NCI-H748 (cell line): Measurements from ENCODE around the gene ATXN1.
"Not testable (repeated sequence)": the region's sequence is repeated elsewhere in the genome, so short reads cannot be mapped to it uniquely, and the experiment has no call there.

Source experiments
- DNase-seq: peaks from one replicate; lab custom pipeline; 2025; ENCODE audit not compliant: unreplicated experiment; lab: John Stamatoyannopoulos, UW

ATXN1 gene

DNA sequence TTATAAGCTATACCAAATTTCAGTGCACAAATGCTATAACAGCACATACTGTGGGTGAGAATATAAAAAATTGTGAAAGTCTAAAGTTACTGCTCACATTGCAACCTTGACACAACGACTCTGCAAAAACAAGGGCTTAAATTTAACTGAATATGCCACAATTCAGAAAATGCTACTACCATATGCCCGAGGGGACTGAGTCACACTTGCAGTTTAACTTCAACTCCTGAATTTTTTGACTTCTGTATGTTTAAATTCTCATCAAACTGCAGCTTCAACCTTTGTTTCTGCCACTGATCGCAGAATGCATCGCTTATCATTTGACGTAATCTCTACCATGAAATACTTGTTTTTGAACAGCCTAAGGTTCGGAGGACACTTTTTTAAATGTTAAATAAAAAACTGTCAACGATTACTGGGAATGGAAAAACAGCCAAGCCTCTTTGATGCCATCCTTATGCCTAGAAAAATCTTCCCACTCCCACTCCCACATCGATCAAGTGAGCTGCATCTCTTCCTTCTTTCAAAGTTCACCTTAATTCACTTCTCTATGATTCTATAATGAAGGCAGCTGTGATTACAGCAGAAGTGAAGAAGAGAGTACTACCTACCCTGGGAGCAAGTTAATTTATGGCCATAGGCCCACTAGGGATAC lies 136.5 kb downstream of the ATXN1 start:
- DNase-seq = peak; percentile 49

DNA sequence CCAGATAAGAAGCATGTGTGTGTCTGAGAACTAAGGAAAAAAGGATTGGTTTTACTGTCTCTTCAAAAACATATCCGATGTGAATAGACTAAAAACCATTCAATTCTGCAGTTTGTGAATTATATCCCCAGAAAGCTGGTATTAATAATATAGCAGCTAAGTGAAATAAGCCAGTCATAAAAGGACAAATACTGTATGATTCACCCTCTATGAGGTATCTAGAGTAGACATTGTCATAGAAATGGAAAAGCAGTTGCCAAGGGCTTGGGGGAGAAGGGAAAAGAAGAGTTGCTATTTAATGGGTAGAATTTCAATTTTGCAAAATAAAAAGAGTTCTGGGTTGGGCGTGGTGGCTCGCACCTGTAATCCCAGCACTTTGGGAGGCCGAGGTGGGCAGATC lies 137.5 kb downstream of the ATXN1 start:
- DNase-seq = no peak

DNA sequence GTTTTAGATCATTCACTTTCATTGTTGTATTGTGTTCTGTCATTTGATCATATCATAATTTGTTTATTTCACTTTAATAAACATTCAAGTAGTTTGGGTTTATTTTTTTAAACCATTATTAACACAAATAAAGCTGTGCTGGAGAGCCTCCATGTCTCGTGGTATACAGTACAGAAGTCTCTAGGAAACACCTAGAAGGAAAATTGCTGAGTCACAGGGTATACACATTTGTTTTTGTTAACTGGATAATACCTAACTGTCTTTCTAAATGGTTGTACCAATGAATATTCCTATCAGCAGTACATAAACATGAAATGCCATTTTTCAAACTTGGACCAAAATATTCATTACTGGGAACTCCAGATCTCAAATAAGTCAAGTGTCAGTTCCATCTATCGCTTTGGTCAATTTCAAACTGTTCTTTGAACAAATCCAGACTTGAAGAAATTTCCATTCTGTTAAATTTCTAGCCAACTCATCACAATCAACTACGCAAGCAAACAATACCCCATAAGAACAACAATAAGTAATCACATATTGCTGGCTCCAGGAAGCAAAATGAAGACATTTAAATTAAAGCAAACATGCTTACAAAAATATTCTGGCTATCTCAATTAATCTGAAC lies 138.1 kb downstream of the ATXN1 start:
- DNase-seq = no peak

DNA sequence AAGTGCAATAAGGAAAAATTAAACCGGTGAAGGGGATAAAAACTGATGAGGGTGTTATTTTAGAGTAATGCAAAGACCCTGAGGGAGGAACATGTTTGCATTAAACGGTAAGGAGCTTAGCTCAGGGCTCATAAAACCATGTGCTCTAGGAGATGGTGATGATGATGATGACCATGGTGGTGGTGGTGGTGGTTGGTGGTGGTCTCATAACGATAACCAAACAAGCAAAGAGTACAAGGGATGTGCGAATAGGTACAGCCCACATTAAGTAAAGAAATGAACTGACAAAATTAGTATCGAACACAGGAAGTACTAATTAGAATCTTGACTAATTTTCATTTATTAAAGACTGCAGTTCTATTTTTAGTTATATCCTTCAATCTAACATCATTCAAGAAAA lies 139.1 kb downstream of the ATXN1 start:
- DNase-seq = no peak

DNA sequence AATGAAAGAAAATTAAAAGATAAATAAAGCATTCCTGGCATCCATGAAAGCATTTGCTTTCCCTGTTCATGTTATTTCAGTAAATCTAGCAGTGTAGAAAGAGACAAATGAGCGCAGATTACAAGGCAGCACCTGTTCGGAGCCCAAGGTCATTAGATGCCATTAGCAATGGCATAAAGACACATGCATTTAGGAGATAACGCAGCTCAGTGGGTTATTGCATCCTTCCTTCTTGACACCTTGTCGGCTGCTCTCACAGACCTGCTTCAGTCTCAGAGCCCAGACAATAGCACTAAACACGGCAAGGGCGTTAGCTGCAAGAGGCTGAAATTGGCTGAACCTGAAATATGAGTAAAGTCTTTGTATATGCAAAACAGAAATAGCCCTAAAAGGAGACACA lies 140.3 kb downstream of the ATXN1 start:
- peak; percentile 66 for DNase-seq

DNA sequence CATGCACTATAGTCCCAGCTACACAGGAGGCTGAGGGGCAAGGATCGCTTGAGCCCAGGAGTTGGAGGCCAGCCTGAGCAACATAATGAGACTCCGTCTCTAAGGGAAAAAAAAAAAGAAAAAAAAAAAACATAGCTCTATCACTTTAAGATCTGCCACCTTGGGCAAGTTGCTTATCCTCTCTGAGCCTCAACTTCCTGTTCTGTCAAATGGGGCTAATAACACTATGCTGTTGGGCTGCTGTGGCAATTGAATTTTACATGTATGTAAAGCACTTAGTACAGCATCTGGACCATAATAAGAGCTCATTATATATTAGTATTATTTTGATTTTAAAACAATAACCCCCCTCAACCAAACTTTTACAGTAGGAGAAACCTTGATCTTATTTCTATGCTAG lies 141.5 kb downstream of the ATXN1 start:
- no peak for DNase-seq

DNA sequence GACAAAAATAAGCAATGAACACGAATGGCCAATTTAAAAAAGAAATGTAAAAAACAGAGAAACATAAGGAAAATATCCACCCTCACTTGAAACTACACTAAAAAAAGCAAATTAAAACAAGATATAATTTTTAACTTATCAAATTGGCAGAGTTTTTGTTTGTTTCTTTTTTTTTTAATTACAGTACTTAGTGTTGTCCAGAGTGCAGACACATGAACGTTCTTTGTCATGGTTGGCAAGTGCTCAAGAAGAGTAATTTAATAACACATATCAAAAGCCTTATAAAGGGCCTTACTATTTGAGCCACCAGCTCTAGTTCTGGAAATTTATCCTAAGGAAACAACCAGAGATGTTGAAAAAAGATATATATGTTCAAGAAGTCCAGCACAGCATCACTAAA lies 142.3 kb downstream of the ATXN1 start:
- no peak for DNase-seq

DNA sequence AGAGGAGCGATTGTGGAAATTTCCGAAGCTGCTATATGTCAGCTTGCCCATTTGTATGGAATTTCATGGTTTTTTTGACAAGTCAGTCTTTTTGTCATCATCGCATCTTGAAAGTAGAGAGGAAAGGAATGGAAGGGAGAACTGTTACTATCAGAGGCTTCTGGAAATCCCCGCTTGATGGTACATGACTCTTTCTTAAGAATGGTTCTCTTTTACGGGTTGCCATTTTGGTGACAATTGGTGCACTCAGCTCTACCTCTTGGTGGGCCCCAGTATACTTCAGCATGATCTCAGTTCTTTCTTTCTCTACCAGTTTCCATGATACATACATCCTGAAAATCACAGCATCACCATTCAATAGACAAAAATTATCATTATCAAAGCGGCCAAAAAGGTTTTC lies 146.0 kb downstream of the ATXN1 start:
- DNase-seq = not testable (repeated sequence)

DNA sequence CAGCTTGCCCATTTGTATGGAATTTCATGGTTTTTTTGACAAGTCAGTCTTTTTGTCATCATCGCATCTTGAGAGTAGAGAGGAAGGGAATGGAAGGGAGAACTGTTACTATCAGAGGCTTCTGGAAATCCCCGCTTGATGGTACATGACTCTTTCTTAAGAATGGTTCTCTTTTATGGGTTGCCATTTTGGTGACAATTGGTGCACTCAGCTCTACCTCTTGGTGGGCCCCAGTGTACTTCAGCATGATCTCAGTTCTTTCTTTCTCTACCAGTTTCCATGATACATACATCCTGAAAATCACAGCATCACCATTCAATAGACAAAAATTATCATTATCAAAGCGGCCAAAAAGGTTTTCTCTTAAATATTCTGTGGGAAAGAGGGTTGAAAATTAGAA lies 147.1 kb downstream of the ATXN1 start:
- DNase-seq = not testable (repeated sequence)

DNA sequence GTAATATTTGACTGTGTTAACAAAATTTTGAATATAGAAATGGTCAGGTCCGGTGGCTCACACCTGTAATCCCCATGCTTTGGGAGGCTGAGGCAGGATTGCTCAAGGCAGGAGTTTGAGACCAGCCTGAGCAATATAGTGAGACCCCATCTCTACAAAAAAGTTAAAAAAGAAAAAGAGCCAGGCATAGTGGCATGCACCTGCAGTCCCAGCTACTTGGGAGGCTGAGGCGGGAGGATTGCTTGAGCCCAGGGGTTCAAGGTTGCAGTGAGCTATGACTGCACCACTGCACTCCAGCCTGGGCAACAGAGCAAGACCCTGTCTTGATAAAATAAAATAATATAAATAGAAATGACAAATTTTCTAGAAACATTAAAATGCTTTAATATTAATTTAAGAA lies 147.8 kb downstream of the ATXN1 start:
- not testable (repeated sequence) for DNase-seq

DNA sequence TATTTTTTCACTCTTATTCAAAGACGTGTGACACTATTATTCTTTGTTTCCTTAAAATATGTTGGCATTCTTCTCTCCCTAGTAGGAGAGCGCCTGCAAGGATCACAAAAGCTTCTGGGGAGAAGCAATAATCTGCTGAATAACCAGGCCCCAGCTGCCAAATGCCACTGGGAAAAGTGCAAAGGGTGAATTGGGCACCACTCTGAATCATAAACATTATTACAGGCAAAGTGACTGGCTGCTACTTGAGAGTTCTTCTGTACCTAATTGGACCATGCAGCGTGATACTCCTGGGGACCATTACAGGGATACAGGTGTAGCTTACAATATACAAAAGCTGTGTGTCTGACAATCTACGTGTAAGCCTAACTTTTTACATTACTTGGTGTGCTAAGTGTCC lies 152.8 kb downstream of the ATXN1 start:
- no peak for DNase-seq

DNA sequence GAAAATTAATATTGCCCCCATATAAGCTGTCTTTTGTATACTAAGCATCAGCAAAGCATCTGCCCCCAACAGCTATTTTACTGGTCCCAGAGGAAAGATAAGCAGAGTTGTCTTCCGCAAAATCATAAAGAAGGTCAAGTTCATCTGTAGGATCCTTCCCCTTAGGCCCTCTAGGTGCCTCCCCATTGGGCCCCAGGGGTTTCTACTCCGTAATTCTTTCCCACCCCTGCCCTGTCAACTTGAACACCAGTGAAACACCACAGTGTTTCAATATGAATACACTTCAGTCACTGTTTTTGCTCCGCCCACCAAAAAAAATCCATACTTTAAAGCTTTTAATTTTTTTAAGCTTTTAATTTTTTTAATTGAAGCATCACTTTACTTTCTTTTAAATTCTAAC lies 159.2 kb downstream of the ATXN1 start:
- no peak for DNase-seq

DNA sequence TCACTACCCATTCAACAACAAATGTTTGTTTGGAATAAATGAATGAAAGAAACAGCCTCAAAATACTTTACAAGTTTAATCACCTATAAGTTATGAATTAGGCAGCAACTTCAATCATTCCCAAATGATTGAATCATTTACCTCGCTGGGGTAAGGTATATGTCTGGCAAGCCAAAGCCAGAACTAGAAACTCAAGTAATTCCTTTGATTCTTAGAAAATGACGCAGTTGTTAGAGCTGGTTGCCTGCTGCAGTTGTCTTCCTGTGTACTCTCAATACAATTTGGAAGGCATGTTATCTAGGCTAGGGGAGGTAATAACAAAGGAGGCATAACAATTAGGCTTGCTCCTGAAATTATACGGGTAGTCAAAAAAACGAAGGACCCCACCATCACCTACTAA lies 160.6 kb downstream of the ATXN1 start:
- DNase-seq = no peak

DNA sequence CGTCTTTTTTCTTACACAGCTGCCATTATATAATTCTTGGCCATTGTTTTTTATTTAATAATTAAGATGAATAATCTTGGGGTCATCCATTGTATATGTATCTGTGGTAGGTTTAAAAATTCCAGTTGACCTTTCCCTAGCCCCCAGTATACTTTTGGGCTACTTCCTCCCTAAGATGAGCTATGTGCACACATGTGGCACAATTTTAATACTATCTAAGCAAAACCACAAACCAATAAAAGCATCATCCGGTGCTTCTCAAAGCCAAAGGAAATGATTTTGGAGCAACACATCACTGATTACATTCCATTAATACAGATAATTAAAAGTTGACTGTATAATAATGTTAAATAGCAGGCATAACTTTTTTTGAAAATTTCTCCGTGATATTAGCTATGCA lies 161.2 kb downstream of the ATXN1 start:
- DNase-seq = no peak

DNA sequence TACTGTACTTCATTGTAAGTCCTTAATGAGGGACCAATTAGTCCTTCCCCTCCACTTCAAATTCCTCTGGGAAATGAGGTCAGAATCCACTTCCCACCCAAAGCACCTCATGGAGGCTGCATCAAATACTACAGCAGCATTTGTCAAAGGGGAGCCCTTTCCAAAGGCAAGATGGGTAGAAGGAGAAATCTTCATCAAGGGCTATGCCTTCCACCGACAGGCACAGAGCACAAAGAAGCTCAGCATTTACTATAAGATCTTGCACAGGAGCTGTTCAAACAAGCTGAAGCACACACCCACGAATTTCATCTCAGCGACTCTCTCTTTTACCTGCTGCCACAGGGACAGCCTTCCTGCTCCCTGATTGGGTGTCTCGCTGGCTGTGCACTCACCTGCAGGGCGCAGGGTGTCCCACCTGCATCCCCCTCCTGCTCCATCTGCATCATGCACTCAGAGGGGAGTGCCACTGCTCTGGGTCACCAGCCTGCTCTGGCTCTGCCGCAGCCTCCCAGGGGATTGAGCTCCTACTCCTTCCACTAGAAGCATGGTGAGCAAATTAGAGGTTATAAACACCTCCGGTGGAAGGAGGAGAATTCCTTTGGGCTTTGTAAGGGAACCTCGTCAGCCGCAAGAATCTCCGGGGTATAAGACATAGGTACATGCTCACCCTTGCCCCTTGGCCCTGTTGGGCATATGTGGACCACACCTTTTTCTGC lies 164.5 kb downstream of the ATXN1 start:
- DNase-seq = peak; percentile 35

DNA sequence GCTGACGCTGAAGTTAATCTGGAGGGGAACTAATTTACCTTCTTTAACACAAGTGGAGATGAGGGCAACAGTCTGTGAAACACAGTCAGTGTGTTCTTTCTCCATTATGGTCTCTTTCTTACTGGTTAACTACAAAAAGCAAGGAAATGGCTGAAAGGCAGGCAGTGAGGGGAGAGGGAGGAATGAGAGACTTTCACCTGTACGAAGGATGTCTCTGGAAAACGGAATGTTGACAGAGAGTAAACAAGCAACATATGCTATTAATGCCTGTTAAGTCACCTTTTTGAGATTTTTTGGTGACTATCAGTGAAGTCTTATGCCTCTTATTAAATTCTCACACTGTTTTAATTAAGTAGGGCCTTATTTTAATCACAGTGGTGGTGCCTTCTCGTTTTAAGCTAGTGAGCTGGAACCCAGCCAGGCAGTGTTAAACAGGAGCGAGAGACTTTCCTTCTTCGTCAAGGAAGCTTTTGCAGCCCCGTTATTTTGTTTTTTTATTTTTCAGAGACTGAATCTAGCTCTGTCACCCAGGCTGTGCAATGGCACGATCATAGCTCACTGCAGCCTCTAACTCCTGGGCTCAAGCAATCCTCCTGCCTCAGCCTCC lies 165.6 kb downstream of the ATXN1 start:
- DNase-seq = no peak

DNA sequence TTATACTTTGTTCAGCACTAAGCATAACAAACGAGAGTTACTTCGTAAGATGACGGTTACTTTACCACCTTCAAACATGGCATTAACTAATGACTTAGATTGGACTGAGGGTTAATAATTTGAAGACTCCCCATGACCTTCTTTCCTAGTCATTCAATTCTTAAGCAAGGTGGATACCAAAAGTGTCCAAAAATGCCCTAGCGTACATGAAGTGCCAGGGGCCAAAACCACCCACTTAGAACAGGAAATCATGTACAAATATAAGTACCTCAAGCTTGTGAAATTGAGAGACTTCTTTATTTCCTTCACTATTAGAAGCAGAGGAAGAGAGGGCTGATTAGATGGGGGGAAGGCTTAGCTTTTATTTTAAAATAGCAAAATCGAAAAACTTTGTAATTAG lies 166.4 kb downstream of the ATXN1 start:
- DNase-seq = no peak

DNA sequence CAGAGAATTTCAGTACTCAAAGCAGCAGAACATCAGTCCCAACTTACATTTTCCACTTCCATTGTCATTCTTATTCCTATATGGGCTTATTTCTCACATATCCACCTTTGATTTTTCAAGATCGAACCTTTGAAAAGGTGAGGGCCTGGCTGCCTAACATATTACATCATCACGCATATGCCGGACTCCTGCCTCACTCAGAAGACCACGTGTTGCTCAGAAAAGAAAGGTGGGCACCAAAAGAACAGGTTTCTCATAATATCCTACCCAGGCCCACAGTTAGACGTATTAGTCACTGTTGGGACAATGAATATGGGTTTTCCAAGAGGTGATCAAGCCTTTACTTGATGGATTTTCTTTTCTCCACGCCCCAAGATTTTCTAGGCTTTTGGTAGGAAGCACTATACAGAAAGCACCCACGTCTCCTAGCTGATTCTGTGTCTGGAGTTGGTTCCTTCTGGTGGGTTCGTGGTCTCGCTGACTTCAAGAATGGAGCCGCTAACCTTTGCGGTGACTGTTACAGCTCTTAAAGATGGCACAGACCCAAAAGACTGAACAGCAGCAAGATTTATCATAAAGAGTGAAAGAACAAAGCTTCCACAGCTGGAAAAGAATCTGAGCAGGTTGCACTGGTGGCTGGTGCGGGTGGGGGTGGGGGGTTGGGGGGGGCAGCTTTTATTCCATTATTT lies 168.9 kb downstream of the ATXN1 start:
- DNase-seq = no peak

DNA sequence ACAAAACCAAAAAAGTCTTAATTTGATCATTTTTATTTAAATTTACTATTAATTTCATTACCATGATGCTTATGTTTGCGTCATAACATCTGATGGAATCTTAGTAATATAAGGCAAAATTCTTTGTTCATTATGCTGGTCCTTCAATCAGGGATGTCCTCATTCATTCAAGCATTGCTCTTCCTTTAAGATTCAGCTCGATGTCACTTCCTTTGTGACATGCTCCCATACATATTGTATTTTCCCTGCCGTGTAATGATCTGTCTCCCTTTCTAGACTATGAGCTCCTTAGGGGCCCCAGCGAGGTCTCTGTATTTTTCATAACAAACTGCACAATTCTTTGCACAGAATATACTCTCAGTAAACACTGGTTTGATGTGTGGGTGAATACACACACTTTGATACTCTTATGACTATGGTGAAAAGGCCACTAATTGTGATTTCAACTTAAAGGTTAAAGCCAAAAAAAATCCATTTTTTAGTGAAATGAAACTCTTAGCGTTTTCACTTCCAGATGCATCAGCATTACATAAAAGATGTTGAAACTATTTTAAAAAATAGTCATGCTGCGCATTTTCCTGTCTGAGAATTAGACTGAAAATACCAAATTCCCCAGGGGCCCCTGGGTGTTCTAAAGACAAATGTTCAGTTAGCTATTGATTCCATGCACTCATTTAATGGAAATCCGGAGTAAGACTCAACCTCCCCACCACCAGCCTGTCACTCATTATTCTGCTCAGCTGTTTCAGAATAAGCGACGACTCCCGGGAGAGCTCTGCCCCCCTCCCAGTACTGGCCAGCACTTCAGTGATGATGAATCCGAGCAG lies 169.7 kb downstream of the ATXN1 start:
- DNase-seq = no peak

DNA sequence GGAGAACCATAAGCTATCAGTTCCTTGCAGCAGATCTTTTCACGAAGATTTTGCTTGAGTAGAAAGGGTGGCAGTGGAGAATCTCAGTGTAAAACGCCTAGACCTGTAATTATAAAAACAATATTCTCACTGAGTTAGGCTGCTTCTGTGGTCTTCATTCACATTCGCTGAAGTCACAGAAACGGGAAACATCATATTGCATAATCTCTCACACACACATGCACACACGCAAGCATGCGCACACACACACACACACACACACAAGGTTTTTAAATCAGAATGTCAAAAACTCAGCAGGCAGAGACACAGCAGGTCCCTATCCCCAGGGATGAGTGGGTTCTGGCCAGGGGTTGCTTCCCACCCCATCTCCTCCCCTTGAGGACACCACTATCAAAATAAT lies 175.5 kb downstream of the ATXN1 start:
- DNase-seq = no peak
